Right cardiac atrium (tissue), 5 donors: ENCODE measurements around the gene PACRG. TPM values are rescaled to one million over a fixed set of nuclear protein-coding genes. Genes with fewer than 3 reads are reported as not detected.
A peak's percentile ranks its signal among the peaks of the same experiment; 100 is the strongest.

Experiments
- ATAC-seq, 2 donors: fragments of 200-7000 bp; cut with Tn5 transposase; one replicate each; pipeline versions ENCODE4 v1.8.0 to v1.9.1; 2020; ENCODE audit warnings: moderate library complexity in 2 of 2, mild to moderate bottlenecking in 1 of 2
- DNase-seq, 3 donors: peaks; one replicate each; pipeline ENCODE4 v3.0.0-alpha.2; 2020
- H3K27ac ChIP-seq: one replicate; pipeline ENCODE4 v1.5.1; 2013; ENCODE audit warnings: mild to moderate bottlenecking, low read length, control low read depth, moderate library complexity
- H3K27me3 ChIP-seq: one replicate; pipeline ENCODE4 v1.6.1; 2013; ENCODE audit not compliant: control insufficient read depth, insufficient read depth
- H3K4me1 ChIP-seq: one replicate; pipeline ENCODE4 v1.6.1; 2013; ENCODE audit warnings: low read length; ENCODE audit not compliant: control insufficient read depth, insufficient read depth
- H3K4me3 ChIP-seq: one replicate; pipeline ENCODE4 v1.5.1; 2013; ENCODE audit warnings: low read length, control low read depth
- H3K9me3 ChIP-seq: one replicate; pipeline ENCODE4 v1.6.1; 2013; ENCODE audit warnings: low read length; ENCODE audit not compliant: control insufficient read depth
- WGBS: extraction: QIAGEN DNeasy Blood & Tissue Kit; methylation state at CpG from one replicate; pipeline ENCODE4 v1.1.7; 2013; 5-methylcytosine and 5-hydroxymethylcytosine counted together
- intact Hi-C, 4 donors: fragments of 100-400 bp; cut with DNase I; formaldehyde crosslinking; loops; one replicate each; pipeline versions ENCODE4 v1.11.0 to v1.14.0; 2022 to 2023
- polyA plus RNA-seq: library from polyadenylated mRNA; stranded (reverse); fragments of 200-250 nt; gene quantifications from one replicate; pipeline ENCODE4 v1.2.3, GENCODE V29; 2013
- total RNA-seq, 4 donors: library from RNA; stranded (reverse); fragmentation: NEBNext Ultra II Directional; extraction: Animal tissue kit (Norgen Biotek cat#: 25700); gene quantifications; one replicate each; pipeline ENCODE4 v1.2.1, GENCODE V29; 2021
- donor health status: healthy with polysubstance abuse.
- donor health status: DM: no; HTN: yes; CAD: no.
- donor health status: DM: no; HTN: no; CAD: no.
- donor health status: DM: no; HTN: yes; CAD: no; lungs with severe emphysema.
- donor health status: DM: yes; HTN: yes; CAD: no.

The PACRG gene
- total and polyA plus RNA-seq, 5 donors = 3.9 to 9.4 (median 4.9) TPM

DNA sequence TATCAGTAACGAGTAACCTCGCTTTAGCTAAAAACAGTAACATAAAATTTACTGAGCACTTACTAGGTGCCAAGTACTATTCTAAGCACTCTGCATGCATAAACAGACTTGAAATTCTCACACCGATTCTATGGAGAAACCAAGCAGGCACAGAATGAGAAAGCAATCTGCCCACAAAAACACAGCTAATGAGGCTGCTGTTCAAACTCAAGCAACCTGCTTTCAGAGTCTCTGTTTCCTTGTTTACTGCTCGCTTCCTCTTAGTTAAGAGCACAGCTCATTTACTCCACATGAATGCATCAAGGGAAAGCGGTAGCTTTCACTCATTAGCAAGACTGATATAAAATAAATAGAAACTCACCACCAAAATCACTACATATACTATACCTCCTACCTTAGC is 37.6 kb upstream of the PACRG start:
- Histone ChIP-seq H3K9me3 (no peaks in the 10 kb centered on the region), H3K27ac (no peak overlapping the region), H3K27me3 (no peaks in the 10 kb centered on the region), H3K4me1 (peaks cover 3% of the 10 kb centered on the region), H3K4me3 (no peak overlapping the region)
- intact Hi-C loops = no loop called here
- ATAC-seq (no peak), DNase-seq (no peak)
- WGBS = 70% methylated on average over 5 of the region's 5 CpGs

- H3K4me3 ChIP-seq = no peak overlapping the region
- ATAC-seq = no peak
- intact Hi-C loops = no loop called here
- no peak for DNase-seq
- WGBS = 53% methylated on average over 1 of the region's 1 CpG
- no peaks in the 10 kb centered on the region for H3K9me3 ChIP-seq
- no peaks in the 10 kb centered on the region for H3K27me3 ChIP-seq
- H3K27ac ChIP-seq = no peak overlapping the region
- H3K4me1 ChIP-seq = peaks cover 2% of the 10 kb centered on the region
These were observed 29.8 kb upstream of the PACRG start for GRCh38 chr6:162697872-162698403.

DNA sequence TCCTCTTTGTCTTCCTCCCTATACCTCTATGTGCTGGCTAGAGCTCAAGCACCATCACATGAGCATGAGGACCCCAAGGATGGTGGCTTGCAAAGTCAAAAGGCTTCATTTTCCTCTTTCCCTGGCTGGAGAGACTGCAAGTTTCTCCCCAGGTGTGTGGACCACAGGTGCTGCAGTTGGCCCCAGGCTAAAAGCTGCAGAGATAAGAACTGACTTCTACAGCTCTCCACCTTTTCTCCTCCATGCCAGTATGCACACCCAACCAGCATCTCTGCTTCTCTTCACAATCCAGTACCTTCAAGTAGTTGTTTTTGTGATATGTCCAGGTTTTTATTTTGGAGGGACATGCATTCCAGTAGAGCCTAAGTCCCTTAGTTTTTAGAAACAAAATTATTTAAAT is 29.3 kb upstream of the PACRG start:
- Histone ChIP-seq H3K27me3 (no peaks in the 10 kb centered on the region), H3K27ac (no peak overlapping the region), H3K9me3 (no peaks in the 10 kb centered on the region), H3K4me3 (no peak overlapping the region), H3K4me1 (no peaks in the 10 kb centered on the region)
- ATAC-seq (no peak), DNase-seq (no peak)
- intact Hi-C loops = no loop called here

DNA sequence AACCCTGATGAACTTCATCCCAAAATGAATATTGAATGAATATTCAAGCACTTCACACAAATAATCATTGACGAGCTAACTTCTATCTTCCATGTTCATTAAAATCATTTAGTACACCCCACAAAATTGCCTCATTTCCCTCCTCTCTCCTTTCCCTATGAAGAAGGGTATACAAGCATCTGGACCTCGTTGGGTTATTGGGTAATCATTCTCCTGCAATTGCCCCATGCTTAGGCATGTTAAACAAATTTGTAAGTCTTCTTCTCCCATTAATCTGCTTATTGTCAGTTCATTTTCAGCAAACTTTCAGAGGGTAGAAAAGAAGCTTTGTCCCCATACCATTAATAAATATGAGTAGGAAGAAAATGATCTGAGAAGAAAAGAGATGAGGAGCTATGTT is 27.8 kb upstream of the PACRG start:
- intact Hi-C loops = no loop called here
- 85% methylated on average over 2 of the region's 2 CpGs for WGBS
- H3K4me3 ChIP-seq = no peak overlapping the region
- DNase-seq (no peak), ATAC-seq (no peak)
- no peak overlapping the region for H3K27ac ChIP-seq
- no peaks in the 10 kb centered on the region for H3K27me3 ChIP-seq
- no peaks in the 10 kb centered on the region for H3K9me3 ChIP-seq
- no peaks in the 10 kb centered on the region for H3K4me1 ChIP-seq

- Histone ChIP-seq H3K27me3 (no peaks in the 10 kb centered on the region), H3K9me3 (no peaks in the 10 kb centered on the region), H3K4me3 (no peak overlapping the region), H3K4me1 (no peaks in the 10 kb centered on the region), H3K27ac (no peak overlapping the region)
- intact Hi-C loops = no loop called here
- ATAC-seq (no peak), DNase-seq (no peak)
- 82% methylated on average over 3 of the region's 3 CpGs for WGBS
These were observed 26.8 kb upstream of the PACRG start for GRCh38 chr6:162700966-162701365.

DNA sequence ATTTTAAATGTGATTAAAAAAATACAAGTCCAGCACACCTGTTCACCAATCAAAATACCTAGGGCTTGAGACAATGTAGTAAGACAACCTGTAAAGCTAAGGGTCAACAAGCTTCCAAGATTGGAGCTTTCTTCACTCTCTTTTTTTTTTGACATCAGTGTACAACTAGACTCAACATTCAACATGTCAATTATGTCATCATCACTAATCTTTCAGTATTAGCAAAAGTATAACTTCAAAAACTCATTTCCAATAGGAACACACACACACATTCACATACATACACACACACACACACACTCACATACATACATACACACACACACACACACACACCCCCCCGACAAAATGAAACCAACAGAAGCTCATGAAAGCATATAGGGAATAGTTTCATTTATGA is 26.2 kb upstream of the PACRG start:
- no peak overlapping the region for H3K4me3 ChIP-seq
- WGBS = 98% methylated on average over 1 of the region's 1 CpG
- DNase-seq = no peak
- ATAC-seq = no peak
- H3K9me3 ChIP-seq = no peaks in the 10 kb centered on the region
- intact Hi-C loops = no loop called here
- H3K27ac ChIP-seq = no peak overlapping the region
- no peaks in the 10 kb centered on the region for H3K4me1 ChIP-seq
- no peaks in the 10 kb centered on the region for H3K27me3 ChIP-seq

DNA sequence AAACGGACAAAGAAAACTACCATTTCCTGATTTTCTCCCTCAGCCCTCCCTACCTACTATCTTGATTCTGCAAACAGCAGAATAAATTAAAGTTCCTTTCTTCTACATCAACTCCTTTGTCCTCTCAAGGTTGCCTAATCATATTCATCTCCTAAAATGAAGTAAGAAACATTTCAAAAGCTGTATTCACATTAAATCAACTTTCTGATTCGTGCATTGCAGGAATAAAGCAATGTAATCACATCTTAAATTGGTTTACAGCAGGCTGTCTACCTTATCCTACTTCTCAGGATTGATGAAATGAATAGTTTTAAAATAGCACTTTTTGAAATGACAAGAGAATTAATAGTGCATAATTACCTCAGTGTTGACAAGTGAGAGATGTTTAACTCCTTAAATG is 25.3 kb upstream of the PACRG start:
- no peaks in the 10 kb centered on the region for H3K9me3 ChIP-seq
- H3K4me1 ChIP-seq = no peaks in the 10 kb centered on the region
- no peak for DNase-seq
- no peak overlapping the region for H3K27ac ChIP-seq
- no peak overlapping the region for H3K4me3 ChIP-seq
- 74% methylated on average over 2 of the region's 2 CpGs for WGBS
- intact Hi-C loops = no loop called here
- no peaks in the 10 kb centered on the region for H3K27me3 ChIP-seq
- no peak for ATAC-seq

- DNase-seq = no peak
- H3K27me3 ChIP-seq = no peaks in the 10 kb centered on the region
- peak in 1 of 2 donors; percentile 19 for ATAC-seq
- no peaks in the 10 kb centered on the region for H3K9me3 ChIP-seq
- H3K4me1 ChIP-seq = no peaks in the 10 kb centered on the region
- 92% methylated on average over 4 of the region's 4 CpGs for WGBS
- H3K4me3 ChIP-seq = no peak overlapping the region
- no peak overlapping the region for H3K27ac ChIP-seq
- intact Hi-C loops = no loop called here
These were observed 23.8 kb upstream of the PACRG start for GRCh38 chr6:162704001-162704400.

GRCh38 chr6:162705736-162706135 is 22.0 kb upstream of the PACRG start:
- H3K27me3 ChIP-seq = no peaks in the 10 kb centered on the region
- 55% methylated on average over 4 of the region's 4 CpGs for WGBS
- no peaks in the 10 kb centered on the region for H3K9me3 ChIP-seq
- DNase-seq (no peak), ATAC-seq (no peak)
- no peak overlapping the region for H3K27ac ChIP-seq
- H3K4me3 ChIP-seq = peak overlapping the region; percentile 8
- no peaks in the 10 kb centered on the region for H3K4me1 ChIP-seq
- intact Hi-C loops = no loop called here

DNA sequence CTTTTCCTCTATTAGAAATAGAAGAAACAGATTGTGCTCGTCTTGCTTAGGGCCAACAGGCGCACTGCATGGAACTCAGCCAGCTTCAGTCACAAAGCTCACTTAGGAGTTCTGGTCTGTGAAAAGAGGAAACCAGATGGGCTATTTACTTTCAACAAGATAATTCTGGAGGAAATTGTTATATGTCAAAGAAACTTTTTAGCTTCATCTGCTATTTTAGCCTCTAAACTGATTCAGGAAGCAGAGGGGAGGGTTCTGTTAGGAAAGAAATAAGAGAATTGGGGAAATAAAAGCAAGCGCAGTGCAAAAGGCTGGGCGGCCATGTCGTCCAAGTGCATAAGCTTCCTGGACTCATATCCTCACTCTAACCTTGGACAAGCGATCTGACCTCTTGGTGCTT is 21.5 kb upstream of the PACRG start:
- DNase-seq (peak; percentile 79 to 92 (median 89)), ATAC-seq (peak; percentile 87 to 90)
- 14% methylated on average over 6 of the region's 6 CpGs for WGBS
- Histone ChIP-seq H3K4me3 (peak overlapping the region; percentile 8), H3K9me3 (no peaks in the 10 kb centered on the region), H3K27ac (peak overlapping the region; percentile 89), H3K27me3 (no peaks in the 10 kb centered on the region), H3K4me1 (no peaks in the 10 kb centered on the region)
- intact Hi-C loops = no loop called here

DNA sequence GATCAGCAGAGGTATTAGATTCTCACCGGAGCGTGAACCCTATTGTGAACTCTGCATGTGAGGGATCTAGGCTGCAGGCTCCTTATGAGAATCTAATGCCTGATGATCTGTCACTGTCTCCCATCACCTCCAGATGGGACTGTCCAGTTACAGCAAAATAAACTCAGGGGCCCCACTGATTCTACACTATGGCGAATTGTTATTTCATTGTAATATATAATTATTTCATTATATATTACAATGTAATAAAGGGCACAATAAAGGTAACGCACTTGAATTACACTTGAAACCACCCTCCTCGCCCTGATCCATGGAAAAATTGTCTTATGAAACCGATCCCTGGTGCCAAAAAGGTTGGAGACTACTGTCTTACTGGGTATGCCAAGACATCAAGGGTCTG is 18.8 kb upstream of the PACRG start:
- Histone ChIP-seq H3K27me3 (no peaks in the 10 kb centered on the region), H3K4me1 (no peaks in the 10 kb centered on the region), H3K4me3 (no peak overlapping the region), H3K27ac (no peak overlapping the region), H3K9me3 (no peaks in the 10 kb centered on the region)
- no peak for DNase-seq
- WGBS = 97% methylated on average over 6 of the region's 6 CpGs
- intact Hi-C loops = no loop called here
- ATAC-seq = no peak

- WGBS = 86% methylated on average over 4 of the region's 4 CpGs
- no peaks in the 10 kb centered on the region for H3K9me3 ChIP-seq
- intact Hi-C loops = no loop called here
- ATAC-seq (no peak), DNase-seq (no peak)
- no peaks in the 10 kb centered on the region for H3K27me3 ChIP-seq
- H3K4me3 ChIP-seq = no peak overlapping the region
- no peak overlapping the region for H3K27ac ChIP-seq
- H3K4me1 ChIP-seq = no peaks in the 10 kb centered on the region
These were observed 18.3 kb upstream of the PACRG start for GRCh38 chr6:162709431-162709830.
